Activated T-cell treated with anti-CD3 and anti-CD28 coated beads, Interleukin-2, amount 50 U/mL, for 72 hours (primary cell): ENCODE results near the gene DPEP1. TPM values are rescaled to one million over a fixed set of nuclear protein-coding genes. Genes with fewer than 3 reads are reported as not detected.
"Not testable (repeated sequence)": the region's sequence is repeated elsewhere in the genome, so short reads cannot be mapped to it uniquely, and the experiment has no call there.

Source experiments
- ATAC-seq, 2 donors: fragments of 150-1000 bp; cut with Tn5 transposase; replicated peaks in 1 of 2; 2 replicates each; pipeline ENCODE4 v1.10.0; 2021; ENCODE audit warnings: moderate library complexity in 2 of 2, mild to moderate bottlenecking in 1 of 2
- DNase-seq, 2 donors: peaks; one replicate each; pipeline ENCODE4 v3.0.0; 2021 to 2022; ENCODE audit warnings: mixed read lengths in 1 of 2
- H3K27ac Mint-ChIP-seq: one replicate; pipeline ENCODE4 v1.8.0; 2022; ENCODE audit warnings: mild to moderate bottlenecking, moderate library complexity, mixed read lengths
- H3K27me3 Mint-ChIP-seq: one replicate; pipeline ENCODE4 v1.8.0; 2022; ENCODE audit warnings: low read depth, mixed read lengths
- H3K36me3 Mint-ChIP-seq, 2 donors: one replicate each; pipeline ENCODE4 v1.8.0; 2022; ENCODE audit warnings: mixed read lengths in 2 of 2, mild to moderate bottlenecking in 1 of 2; ENCODE audit not compliant: insufficient read depth in 2 of 2
- H3K4me1 Mint-ChIP-seq: one replicate; pipeline ENCODE4 v1.8.0; 2022; ENCODE audit warnings: low read depth, mixed read lengths
- H3K4me3 Mint-ChIP-seq, 2 donors: one replicate each; pipeline ENCODE4 v1.8.0; 2022; ENCODE audit warnings: mild to moderate bottlenecking in 2 of 2, mixed read lengths in 2 of 2, moderate library complexity in 2 of 2
- H3K9me3 Mint-ChIP-seq, 2 donors: one replicate each; pipeline ENCODE4 v1.8.0; 2022; ENCODE audit warnings: mixed read lengths in 2 of 2
- total RNA-seq, 2 donors: library from RNA; stranded (reverse); gene quantifications; one replicate each; pipeline ENCODE4 v1.2.3, GENCODE V29; 2022

DPEP1 gene
- total RNA-seq, 2 donors from 2014 or later, result not detected

DNA sequence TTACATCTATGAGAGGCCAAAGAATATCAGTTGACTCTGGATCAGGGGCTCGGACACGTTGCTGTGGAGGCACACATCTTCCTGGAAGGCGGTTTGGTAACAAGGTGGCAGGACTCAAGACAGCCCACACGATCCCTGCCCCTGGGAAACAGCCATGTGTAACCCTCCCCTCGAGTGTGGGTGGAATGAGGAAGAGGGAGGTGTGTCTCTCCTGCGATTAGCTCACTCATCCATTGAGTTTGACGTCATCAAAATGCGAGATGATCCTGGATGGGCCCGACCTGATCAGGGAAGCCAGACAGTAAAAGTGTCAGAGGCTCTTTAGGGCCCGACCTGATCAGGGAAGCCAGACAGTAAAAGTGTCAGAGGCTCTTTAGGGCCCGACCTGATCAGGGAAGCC, 50.8 kb downstream of the DPEP1 start:
- Mint-ChIP-seq H3K4me1 (peaks cover 23% of the 10 kb centered on the region), H3K36me3 (peaks cover 4 to 14% of the 10 kb centered on the region in 2 donors)
- H3K27ac Mint-ChIP-seq, H3K4me3 Mint-ChIP-seq, ATAC-seq, H3K27me3 Mint-ChIP-seq, DNase-seq, H3K9me3 Mint-ChIP-seq: not testable (repeated sequence)

DNA sequence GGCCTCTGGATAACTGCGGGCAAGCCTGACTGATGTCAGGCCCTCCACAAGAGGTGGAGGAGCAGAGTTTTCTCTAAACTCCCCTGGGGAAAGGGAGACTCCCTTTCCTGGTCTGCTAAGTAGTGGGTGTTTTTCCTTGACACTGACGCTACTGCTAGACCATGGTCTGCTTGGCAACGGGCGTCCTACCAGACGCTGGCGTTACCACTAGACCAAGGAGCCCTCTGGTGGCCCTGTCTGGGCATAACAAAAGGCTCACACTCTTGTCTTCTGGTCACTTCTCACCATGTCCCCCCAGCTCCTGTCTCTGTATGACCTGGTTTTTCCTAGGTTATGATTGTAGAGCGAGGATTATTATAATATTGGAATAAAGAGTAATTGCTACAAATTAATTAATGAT, 53.6 kb downstream of the DPEP1 start:
- ATAC-seq, H3K4me3 Mint-ChIP-seq, H3K27ac Mint-ChIP-seq, H3K27me3 Mint-ChIP-seq, H3K36me3 Mint-ChIP-seq, H3K9me3 Mint-ChIP-seq: not testable (repeated sequence)
- DNase-seq, result peak; percentile 16 to 17
- peaks cover 27% of the 10 kb centered on the region for H3K4me1 Mint-ChIP-seq

DNA sequence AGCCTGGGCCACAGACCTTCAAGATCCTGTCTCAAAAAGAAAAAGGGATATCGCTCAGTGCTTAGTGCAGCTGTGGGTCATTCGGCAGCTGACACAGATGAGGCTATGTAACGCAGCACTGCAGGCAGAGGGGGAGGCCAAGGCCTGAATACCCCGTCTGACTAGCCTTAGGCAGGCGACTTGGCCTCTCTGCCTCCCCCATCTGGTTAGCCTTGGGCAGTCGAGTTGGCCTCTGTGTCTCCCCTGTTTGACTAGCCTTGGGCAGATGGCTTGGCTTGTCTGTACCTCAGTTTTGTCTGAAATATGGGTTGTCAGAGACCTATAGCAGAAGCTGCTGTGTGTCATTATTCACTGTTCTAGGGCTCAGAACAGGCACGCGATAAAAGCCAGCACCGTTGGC, 54.2 kb downstream of the DPEP1 start:
- Mint-ChIP-seq H3K27me3 (no peaks in the 10 kb centered on the region), H3K9me3 (no peaks in the 10 kb centered on the region), H3K4me3 (no peak overlapping the region), H3K27ac (no peak overlapping the region), H3K36me3 (peaks cover 2 to 8% of the 10 kb centered on the region in 2 donors), H3K4me1 (peaks cover 27% of the 10 kb centered on the region)
- DNase-seq (no peak), ATAC-seq (no peak)

DNA sequence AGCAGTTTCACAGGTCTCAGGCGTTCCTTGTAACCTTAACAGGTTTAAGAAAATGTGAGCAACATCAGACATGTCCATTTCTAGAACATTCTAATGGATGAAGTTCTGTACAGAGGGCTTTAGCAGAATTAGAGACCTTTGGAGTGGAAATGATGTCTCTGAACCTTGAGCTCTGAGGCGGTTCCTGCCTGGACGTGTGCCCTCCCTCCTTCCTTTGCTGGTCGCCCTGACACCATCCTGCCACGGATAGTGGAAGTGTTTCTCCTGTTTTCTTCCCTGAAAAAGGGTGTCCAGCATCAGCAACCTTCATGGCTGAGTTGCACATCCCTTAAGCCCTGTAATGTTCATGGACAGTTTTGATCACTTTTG, 55.3 kb downstream of the DPEP1 start:
- peaks cover 27% of the 10 kb centered on the region for H3K4me1 Mint-ChIP-seq
- H3K4me3 Mint-ChIP-seq, result no peak overlapping the region
- no peak for DNase-seq
- no peak for ATAC-seq
- peaks cover 0 to 3% of the 10 kb centered on the region in 2 donors for H3K36me3 Mint-ChIP-seq
- no peaks in the 10 kb centered on the region for H3K27me3 Mint-ChIP-seq
- H3K27ac Mint-ChIP-seq, result no peak overlapping the region
- H3K9me3 Mint-ChIP-seq, result no peaks in the 10 kb centered on the region

DNA sequence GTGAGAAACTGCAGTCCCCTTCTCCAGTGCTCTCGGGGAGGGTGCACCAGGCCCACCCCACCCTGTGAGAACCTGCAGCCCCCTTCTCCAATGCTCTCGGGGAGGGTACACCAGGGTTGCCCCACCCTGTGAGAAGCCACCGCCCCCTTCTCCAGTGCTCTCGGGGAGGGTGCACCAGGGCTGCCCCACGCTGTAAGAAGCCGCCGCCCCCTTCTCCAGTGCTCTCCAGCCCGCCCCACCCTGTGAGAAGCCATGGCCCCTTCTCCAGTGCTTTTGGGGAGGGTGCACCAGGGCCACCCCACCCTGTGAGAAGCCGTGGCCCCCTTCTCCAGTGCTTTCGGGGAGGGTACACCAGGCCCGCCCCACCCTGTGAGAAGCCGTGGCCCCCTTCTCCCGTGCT, 56.3 kb downstream of the DPEP1 start:
- Mint-ChIP-seq H3K36me3 (peaks cover 0 to 3% of the 10 kb centered on the region in 2 donors), H3K4me1 (peaks cover 27% of the 10 kb centered on the region), H3K27ac (no peak overlapping the region), H3K9me3 (no peaks in the 10 kb centered on the region), H3K4me3 (no peak overlapping the region), H3K27me3 (no peaks in the 10 kb centered on the region)
- DNase-seq (no peak), ATAC-seq (no peak)

DNA sequence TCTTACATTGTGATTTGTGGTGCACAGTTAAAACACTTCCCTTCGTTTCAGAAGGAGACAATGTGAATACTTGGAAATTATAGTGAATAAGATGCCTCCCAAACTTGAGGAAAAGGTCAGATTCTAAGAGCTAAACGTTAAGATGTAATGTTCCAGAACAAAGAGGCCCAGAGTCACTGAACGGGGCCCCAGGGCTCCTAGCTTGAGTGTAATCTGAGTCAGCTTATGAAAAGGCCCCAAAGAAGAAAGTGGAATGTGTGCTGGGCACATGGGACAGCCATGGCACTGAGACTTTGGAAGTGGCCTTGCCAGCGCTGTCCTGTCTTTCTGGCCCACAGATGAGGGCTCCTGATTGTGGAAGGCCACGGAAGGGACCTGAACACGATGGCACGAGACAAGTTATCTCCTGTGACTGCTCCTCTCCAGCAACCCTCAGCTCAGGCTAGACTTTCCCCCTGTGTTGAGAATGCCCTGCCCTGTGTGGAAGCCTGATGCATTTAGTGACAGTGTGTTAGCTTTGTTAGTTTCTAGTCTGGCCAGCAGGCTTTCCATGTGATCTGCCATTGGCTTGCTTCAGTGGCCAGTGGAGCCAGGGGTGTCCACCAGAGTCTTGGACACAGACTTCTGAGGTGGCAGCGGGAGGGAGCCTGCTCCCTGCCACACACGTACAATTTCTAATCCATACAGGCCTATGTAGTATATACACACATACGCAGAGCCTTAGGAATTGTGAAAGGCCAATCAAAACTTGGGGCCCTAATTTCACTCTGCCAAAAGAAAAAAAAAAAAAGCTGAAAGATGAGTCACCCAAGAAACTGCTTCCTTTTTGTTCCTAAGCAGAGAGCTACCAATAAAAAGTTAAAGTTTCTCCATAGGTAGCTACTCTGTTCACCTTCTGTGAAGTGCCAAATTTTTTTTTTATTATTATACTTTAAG, 57.3 kb downstream of the DPEP1 start:
- H3K9me3 Mint-ChIP-seq, result no peaks in the 10 kb centered on the region
- H3K4me3 Mint-ChIP-seq, result no peak overlapping the region
- peaks cover 0 to 3% of the 10 kb centered on the region in 2 donors for H3K36me3 Mint-ChIP-seq
- no peak for DNase-seq
- no peak overlapping the region for H3K27ac Mint-ChIP-seq
- no peak for ATAC-seq
- H3K4me1 Mint-ChIP-seq, result peaks cover 27% of the 10 kb centered on the region
- H3K27me3 Mint-ChIP-seq, result no peaks in the 10 kb centered on the region

DNA sequence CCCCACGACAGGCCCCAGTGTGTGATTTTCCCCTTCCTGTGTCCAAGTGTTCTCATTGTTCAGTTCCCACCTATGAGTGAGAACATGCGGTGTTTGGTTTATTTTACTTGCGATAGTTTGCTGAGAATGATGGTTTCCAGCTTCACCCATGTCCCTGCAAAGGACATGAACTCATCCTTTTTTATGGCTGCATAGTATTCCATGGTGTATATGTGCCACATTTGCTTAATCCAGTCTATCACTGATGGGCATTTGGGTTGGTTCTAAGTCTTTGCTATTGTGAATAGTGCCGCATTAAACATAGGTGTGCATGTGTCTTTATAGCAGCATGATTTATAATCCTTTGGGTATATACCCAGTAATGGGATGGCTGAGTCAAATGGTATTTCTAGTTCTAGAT, 58.1 kb downstream of the DPEP1 start:
- H3K36me3 Mint-ChIP-seq, ATAC-seq: not testable (repeated sequence)

DNA sequence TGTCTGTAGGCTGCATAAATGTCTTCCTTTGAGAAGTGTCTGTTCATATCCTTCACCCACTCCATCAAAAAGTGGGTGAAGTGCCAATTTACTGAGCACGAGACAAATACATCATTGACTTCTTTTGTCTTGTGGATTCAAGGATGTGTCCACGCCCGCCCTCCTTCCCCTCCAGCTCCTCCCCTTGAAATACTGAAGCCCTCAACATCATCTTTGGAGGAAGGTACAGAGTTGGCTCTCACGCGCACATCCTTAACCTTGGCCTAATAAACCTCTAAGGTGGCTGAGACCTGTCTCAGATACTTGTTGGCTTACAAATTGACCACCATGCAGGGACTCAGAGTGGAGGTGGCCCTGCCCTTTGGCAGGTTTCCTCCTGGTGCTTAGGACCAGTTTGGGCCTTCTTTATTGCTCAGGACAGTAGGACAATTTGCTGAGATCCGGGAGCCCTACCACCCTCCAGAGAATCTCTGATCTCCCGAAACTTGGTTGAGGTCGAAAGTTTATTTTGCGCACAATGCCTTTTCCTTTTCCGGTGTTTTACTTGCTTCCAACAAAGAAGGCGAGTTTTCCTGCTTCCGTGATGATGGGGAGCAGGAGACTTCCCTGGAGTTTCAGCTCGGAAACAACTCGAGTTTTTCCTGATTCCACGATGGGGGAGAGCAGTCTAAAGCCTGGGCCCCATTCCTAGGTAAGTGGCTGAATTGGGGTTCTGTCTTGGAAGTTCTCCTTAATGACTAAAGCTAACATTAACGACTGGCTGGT, 58.9 kb downstream of the DPEP1 start:
- Mint-ChIP-seq H3K9me3 (no peaks in the 10 kb centered on the region), H3K27ac (no peak overlapping the region), H3K4me3 (no peak overlapping the region), H3K4me1 (peaks cover 27% of the 10 kb centered on the region), H3K36me3 (no peaks in the 10 kb centered on the region), H3K27me3 (no peaks in the 10 kb centered on the region)
- DNase-seq (no peak), ATAC-seq (no peak)

More for the DNA sequence above, 58.1 kb downstream of the DPEP1 start:
- peaks cover 27% of the 10 kb centered on the region for H3K4me1 Mint-ChIP-seq
- H3K27ac Mint-ChIP-seq, DNase-seq, H3K27me3 Mint-ChIP-seq, H3K4me3 Mint-ChIP-seq, H3K9me3 Mint-ChIP-seq: not testable (repeated sequence)

DNA sequence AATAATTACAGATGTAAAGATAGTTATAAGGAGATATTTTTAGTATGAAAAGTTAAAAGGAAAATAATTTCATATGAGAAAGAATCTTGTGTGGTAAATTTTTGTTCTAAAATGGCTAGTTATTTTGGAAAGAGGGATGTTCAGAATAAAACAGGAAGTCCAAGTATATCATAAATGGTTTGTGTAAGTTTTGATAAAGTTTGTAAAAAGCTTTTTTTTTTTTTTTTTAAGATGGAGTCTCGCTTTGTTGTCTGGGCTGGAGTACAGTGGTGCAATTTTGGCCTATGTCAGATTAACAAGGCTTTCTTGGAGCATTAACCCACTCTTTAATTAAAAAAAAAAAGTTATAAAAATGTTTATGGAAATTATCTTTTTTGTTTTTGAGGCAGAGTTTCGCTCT, 64.8 kb downstream of the DPEP1 start:
- no peak for DNase-seq
- no peak for ATAC-seq
- Mint-ChIP-seq H3K9me3 (no peaks in the 10 kb centered on the region), H3K27me3 (no peaks in the 10 kb centered on the region), H3K36me3 (peaks cover 0 to 7% of the 10 kb centered on the region in 2 donors), H3K4me1 (no peaks in the 10 kb centered on the region), H3K27ac (no peak overlapping the region), H3K4me3 (no peak overlapping the region)

DNA sequence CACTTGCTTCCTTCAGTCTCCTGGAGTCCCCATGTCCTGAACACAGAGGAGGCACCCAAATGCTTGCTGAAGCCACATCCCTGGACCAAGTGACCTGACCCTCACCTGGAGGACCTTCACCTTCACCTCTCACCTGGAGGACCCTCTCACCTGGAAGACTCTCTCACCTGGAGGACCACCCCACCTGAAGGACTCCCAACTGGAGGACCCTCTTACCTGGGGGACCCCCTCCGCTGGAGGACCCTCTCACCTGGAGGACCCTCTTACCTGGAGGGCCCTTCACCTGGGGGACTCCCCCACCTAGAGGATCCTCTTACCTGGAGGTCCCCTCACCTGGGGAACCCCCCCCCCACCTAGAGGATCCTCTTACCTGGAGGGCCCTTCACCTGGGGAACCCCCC, 72.5 kb downstream of the DPEP1 start:
- ATAC-seq (no peak), DNase-seq (no peak)
- Mint-ChIP-seq H3K4me1 (peaks cover 20% of the 10 kb centered on the region), H3K36me3 (peaks cover 2 to 5% of the 10 kb centered on the region in 2 donors), H3K27me3 (no peaks in the 10 kb centered on the region), H3K4me3 (peak overlapping the region in 1 of 2 donors; percentile 48), H3K27ac (no peak overlapping the region), H3K9me3 (no peaks in the 10 kb centered on the region)

DNA sequence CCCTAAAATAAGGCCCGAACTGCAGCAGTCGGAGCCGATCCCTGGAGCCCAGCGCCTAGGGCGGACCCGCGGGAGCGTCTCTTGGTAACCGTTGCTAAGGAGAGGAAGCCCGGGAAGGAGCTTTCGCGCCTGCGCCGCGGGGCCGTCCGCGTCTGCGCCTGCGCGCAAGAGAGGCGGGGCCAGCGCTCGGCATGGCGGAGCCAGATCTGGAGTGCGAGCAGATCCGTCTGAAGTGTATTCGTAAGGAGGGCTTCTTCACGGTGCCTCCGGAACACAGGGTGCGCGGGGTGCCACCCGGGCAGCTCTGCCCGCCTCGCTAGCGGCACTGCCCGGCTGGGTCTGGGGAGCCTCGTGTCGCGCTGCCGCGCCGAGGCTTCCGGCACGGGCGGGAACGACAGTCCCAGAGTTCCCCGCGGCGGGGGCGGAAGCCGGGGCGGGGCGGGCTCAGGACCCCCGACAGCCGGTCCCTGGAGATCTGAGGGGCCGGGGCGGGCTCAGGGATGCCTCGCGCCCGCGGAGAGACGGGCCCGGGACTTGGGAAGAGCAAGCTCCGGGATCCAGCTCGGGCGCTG, 73.2 kb downstream of the DPEP1 start, which contains the start of gene CDK10:
CDK10 (plus strand) TSS at position 170 of the 572 bp plus-strand sequence; CDS start at position 192, 22 bp downstream.
- DNase-seq (peak; percentile 87 to 94), ATAC-seq (peak; percentile 92 to 93)
- peak within 1 kb of the TSS; percentile 95 to 98 for H3K4me3 Mint-ChIP-seq
- peak within 1 kb of the TSS; percentile 97 for H3K27ac Mint-ChIP-seq
- peaks cover 20% of the 10 kb centered on the region for H3K4me1 Mint-ChIP-seq
- no peaks in the 10 kb centered on the region for H3K27me3 Mint-ChIP-seq
- H3K36me3 Mint-ChIP-seq, result peaks cover 2 to 5% of the 10 kb centered on the region in 2 donors
- H3K9me3 Mint-ChIP-seq, result no peaks in the 10 kb centered on the region

DNA sequence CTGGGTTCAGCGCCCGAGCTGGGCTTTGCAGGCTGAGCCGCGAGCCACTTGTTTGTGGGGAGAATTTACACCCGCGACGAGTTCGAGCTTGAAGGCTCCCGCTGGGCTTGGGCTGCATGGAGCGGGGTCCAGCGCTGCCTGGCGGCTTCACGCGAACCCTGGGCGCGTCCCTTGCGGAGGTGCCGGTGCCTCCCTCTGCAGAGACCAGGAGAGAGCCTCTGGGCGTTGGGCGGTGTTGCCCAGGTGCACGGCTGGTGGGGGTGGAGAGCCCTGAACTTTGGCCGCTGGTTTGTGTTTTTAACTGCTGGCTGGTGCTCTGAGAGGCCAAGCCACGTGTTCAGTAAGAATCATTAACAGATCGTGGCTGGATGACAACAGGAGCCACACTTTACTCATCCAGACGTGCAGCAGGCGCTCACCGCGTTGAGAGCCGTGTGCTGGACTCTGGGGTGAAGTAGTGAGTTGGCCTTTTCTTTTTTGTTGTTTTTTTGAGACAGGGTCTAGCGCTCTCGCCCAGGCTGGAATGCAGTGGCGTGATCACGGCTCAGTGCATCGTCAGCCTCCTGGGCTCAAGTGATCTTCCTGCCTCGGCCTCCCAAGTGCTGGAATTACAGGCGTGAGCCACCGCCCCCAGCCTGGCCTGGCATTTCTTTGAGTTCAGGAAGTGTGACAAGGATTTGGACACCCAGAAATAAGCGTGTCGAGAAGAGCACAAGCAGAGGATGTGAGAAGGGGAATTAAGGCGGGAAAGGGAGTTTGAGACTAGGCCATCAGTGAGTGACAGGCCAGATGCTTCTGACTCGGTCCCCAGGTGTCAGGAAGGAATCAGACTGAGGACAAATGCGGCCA, 73.9 kb downstream of the DPEP1 start:
- Mint-ChIP-seq H3K27me3 (no peaks in the 10 kb centered on the region), H3K9me3 (no peaks in the 10 kb centered on the region), H3K4me3 (peak overlapping the region; percentile 95 to 98), H3K27ac (peak overlapping the region; percentile 72), H3K4me1 (peaks cover 20% of the 10 kb centered on the region), H3K36me3 (peaks cover 2 to 5% of the 10 kb centered on the region in 2 donors)
- peak; percentile 33 to 37 for ATAC-seq
- DNase-seq, result peak; percentile 27 to 29
